NCI-H510A (cell line): Measurements from ENCODE around the gene GFRA1.
"Not testable (repeated sequence)": the region's sequence is repeated elsewhere in the genome, so short reads cannot be mapped to it uniquely, and the experiment has no call there.

ENCODE experiments used
- DNase-seq: peaks from one replicate; lab custom pipeline; 2025; lab: John Stamatoyannopoulos, UW

The GFRA1 gene

DNA sequence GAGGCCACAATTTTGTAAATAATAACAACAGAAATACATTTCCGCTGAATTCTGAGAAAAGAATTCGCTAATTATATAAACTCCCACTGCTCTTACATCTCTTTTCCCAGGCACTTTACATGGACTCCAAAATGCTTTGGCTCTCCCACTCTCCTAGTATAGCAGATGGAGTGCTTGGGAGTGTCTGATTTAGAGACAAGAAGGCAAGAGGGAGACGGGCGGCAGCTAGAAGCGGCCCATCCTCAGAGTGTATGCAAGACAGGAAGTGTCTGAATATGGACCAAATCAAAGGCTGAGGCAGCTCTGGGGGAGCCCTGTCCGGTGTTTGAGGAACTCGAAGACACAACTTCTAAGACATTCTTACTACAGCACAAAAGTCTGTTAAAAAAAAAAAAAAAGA is 212.1 kb downstream of the GFRA1 start:
- DNase-seq, result no peak

GRCh38 chr10:116059320-116059719 is 213.7 kb downstream of the GFRA1 start:
- no peak for DNase-seq

DNA sequence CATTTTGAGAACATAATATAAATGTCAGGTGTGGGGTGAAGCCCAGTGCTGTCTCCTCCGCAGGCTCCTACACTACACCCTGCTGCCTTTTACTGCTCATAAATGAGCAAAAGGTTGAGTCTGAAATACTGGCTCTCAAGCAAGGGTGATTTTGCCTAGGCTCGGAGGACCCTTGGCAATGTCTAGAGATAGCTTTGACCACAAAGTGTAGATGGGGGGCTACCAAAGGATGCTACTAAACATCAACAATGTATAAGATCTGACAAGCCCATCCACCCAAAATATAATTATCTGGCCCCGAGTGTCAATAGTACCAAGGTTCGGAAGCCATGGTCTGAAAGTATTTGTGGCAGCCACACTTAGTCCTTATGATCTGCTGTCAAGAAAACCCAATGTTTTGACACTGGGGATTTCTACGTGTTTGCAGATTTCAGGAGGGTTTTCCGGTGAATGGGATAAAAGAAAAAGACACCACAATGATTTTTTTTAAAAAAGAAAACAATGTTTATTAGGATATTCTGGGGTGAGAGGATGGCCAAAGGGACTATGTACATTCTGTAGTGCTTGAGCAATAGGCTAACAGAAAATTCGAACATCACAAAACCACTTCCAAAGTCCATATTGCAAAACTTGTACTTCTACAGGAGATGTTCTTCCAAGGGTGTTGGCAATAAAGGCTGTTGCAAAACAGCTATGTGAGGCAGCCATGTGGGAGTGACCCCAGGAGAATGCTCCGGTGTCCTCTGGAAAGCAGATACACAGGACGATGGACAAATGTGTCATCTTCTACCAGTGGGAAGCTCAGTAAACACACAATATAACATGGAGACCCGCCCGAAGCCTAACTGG is 216.3 kb downstream of the GFRA1 start:
- no peak for DNase-seq

DNA sequence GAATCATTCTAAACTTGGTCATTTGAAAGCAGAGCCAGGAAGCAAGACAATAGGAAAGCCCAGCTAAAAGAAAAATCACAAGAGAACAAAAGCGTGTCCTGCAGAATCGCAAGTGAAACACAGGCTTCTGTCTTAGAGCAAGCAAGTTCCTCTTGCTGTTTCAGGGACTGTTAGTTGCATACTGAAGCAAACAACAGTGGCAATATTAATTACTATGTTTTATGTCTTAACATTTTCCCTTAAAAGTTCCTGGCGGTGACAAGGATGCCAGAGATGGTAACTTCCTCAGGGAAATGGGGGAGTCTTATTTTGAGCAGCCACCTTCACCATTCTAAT is 217.1 kb downstream of the GFRA1 start:
- DNase-seq, result no peak

DNA sequence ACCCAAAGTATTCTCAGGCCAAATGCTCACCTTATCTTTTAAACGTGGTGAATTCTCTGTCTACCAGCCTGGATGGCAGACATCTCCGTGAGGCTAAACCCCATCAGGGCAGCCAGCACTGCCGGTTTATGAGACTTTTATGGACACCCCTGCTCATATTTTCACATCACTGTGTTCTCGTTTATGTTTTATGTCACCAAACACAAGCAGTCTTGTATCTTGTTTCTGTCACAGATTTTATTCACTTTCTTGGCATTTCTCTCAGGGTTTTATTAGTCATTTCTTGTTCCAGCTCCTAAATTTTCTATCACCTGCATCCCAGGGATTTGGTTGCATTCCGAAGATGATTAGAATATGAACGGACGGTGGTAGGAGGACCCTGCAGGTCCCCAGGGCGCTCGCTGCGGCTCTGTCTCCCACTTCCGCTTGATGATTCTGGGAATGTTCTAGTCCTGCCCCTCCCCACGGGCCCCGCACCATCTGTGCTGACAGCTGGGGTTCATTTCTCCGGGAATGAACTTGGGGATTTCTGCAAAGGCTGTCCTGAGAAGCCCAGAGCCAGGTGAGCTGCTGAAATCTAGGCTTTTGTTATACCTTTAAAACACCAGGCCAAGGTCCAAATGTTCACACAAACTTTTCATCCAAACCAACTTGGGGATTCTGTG is 217.6 kb downstream of the GFRA1 start:
- DNase-seq, result no peak

DNA sequence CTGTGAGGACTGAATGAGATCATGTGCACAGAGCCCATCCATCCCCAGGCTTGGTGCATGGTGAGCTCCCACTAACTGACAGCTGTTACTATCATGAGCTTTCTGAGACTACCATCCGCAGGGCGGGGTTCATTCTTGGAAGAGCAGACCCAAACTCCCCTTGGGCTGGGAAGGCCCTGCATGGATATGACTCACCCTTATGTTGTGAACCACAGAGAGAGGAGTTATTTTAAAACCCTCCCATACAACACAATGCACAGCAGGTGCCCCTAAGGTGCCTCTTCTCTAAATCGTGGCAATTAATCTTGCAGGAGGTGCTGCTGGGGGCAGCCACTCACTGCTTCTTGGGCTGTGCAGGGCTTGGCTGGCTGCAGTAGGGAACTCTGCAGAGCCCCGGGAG is 219.1 kb downstream of the GFRA1 start:
- DNase-seq, result no peak

- DNase-seq, result not testable (repeated sequence)
Observed at GRCh38 chr10:116053009-116053730, 219.8 kb downstream of the GFRA1 start.

GRCh38 chr10:116052522-116052921 is 220.5 kb downstream of the GFRA1 start:
- not testable (repeated sequence) for DNase-seq

- no peak for DNase-seq
Observed at GRCh38 chr10:116049974-116050304, 223.1 kb downstream of the GFRA1 start.

DNA sequence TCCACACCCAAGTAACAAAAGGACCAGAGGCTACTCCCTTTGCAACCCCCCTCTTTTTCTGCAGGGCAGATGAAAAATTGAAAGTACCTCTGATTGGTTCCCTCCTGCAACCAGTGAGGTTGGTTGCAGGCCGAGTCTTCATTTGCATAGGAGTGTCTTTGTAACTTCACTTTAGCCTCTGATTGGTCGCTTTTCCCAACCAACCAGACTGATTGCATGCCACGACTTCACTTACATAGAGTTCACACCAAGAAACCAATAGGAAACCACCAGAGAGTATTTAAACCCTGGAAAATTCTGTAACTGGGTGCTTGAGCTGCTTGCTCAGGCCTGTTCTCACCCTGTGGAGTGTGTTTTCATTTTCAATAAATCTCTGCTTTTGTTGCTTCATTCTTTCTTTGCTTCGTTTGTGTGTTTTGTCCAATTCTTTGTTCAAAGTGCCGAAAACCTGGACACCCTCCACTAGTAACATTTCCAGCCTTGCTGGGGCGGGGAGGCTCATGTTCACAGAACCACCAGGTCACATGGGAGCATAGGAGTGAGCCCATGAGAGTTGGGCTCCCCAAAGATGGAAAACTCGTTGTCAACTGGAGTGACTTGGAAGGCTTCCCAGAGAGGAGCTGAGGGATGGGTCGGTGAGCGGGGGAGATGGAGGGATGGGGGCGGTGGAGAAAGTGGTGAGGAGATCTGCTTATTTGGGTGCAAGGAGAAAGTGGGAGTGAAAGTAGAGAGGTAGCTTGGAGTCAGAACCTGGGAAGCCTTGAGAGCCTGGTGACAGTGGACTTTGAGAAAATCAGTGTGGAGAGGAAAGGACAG is 223.6 kb downstream of the GFRA1 start:
- DNase-seq, result no peak

DNA sequence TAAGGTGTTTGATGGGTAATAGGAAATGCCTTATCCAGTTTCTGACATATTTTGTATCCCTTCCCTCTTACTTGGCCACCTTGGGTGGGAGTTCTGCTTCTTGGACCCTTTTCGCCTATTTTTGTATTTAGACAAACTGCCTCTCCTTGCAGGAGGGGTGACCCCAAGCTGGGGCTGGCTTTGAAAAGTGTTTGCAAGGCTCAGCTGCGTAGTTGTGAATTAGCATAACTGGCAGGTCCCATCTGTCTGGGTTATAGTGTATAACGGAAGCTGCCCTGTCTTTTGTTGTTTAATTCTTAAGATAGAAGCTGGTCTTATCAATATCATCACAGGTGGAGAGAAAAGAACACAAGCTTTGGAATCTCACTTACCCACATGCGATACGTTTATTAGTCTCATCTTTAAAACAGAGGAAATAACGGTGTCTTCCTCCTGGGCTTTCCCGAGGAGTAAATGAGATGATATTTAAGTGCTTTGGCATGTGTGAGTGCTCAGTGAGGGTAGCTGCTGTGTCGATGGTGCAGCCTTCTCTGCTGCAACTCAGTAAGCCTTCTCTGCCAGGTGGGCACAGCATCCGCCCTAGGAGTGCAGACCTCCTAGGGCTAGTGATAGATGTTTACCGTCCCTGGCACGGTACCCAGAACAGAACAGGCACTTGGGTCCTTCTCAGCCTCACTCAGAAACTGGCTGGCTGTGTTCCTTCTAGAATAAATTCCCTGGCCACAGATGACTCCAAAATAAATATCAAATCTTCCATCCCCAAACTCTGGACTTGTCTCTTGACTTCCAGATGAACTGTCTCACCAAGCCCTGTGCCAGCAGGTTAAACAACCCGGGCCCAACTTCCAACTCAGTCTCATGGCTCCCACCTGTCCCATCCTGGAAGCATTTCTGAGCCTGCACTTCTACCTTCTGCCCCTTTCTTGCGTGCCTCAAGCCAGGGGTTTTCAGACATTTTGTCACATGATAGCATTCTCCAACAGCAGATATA is 227.3 kb downstream of the GFRA1 start:
- no peak for DNase-seq

GRCh38 chr10:116044801-116045248 is 228.2 kb downstream of the GFRA1 start:
- no peak for DNase-seq

DNA sequence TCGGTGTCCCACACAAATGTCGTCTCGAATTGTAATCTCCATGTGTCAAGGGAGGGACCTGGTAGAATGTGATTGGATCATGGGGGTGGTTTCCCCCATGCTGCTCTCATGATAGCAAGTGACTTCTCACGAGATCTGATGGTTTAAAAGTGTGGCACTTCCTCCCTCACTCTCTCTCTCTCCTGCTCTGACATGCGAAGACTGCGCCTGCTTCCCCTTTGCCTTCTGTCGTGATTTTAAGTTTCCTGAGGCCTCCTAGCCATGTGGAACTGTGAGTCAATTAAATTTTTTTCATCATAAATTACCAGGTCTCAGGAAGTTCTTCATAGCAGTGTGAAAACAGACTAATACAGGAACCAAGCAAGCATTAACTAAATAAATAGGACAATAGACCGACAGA is 229.1 kb downstream of the GFRA1 start:
- no peak for DNase-seq

GRCh38 chr10:116043304-116043703 is 229.7 kb downstream of the GFRA1 start:
- DNase-seq, result no peak

DNA sequence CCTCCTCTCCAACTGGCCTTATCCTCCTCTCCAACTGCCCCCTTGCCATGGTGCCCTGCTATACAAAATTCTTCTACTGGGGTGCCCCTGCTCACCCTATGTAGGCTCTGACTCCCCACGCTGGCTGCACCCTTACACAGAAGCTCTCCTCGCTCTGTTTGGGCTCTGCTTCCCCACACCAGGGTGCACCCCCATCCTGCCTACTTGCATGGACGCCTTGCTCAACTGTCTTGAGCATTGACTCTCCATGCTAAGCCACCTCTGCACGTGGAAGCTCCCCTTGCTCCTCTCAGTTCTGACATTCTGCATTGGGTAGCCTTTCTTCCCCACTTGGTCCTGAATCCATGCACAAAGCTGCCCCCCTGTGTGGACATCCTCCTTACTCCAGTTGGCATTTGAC is 231.1 kb downstream of the GFRA1 start:
- DNase-seq, result no peak

GRCh38 chr10:116039612-116040011 is 233.4 kb downstream of the GFRA1 start:
- no peak for DNase-seq

DNA sequence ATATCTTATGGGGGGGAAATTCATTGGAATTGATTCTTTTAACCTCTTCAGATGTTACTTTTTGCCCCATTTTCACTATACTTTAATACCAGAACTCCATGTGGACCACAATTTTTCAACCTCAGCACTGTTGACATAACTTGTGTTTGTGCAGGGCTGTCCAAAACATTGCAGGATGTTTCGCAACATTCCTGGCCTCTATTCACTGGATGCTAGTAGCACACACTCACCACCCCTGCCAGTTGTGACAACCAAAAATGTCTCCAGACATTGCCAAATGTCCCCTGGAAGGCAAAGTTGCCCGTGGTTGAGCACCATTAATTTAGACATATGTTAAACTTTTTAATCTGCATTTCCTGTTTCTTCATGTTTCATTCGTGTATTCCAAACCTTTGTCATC is 234.7 kb downstream of the GFRA1 start:
- no peak for DNase-seq

DNA sequence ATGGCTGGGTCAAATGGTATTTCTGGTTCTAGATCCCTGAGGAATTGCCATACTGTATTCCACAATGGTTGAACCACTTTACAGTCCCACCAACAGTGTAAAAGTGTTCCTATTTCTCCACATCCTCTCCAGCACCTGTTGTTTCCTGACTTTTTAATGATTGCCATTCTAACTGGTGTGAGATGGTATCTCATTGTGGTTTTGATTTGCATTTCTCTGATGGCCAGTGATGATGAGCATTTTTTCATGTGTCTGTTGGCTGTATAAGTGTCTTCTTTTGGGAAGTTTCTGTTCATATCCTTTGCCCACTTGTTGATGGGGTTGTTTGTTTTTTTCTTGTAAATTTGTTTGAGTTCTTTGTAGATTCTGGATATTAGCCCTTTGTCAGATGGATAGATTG is 237.6 kb downstream of the GFRA1 start:
- not testable (repeated sequence) for DNase-seq

DNA sequence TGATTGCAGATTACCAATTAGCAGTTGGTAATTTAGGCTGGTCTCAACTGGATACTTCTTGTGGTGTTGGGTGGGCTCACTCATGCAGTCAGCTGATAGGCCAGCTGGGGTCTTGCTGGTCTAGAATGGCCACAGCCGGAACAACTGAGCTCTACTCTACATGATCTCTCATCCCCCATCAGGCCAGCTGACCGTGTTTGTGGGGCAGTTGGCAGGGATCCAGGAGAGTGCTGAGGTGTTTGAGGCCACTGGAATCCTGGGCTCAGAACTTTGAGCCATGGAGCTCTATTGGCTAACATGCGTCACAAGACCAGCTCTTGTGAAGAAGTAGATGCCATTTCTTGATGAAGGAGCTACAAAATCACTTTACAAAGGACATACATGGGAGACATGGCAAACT is 242.4 kb downstream of the GFRA1 start:
- no peak for DNase-seq

- DNase-seq, result no peak
Observed at GRCh38 chr10:116029826-116030225, 243.2 kb downstream of the GFRA1 start.

DNA sequence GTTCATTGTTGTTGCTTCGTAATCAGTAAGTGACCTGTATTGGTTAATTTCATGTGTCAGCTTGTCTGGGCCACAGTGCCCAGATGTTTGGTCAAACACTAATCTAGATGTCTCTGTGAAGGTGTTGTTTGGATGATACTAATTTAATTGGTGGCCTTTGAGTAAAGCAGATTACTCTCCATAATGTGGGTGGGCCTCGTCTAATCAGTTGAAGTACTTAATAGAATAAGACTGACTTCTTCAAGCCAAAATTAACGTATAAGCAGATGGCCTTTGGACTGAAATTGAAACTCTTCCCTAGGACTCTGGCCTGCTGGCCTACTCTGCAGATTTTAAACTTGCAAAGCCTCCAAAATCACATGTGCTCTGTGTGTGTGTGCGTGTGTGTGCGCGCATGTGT is 245.7 kb downstream of the GFRA1 start:
- DNase-seq, result no peak
